Measurements from ENCODE around the gene TOX4. TPM values are rescaled to one million over a fixed set of nuclear protein-coding genes. Genes with fewer than 3 reads are reported as not detected.
"Not testable (repeated sequence)": the region's sequence is repeated elsewhere in the genome, so short reads cannot be mapped to it uniquely, and the experiment has no call there.

Gene TOX4
- total RNA-seq, 1 donor from 2014 or later: 16.6 TPM

DNA sequence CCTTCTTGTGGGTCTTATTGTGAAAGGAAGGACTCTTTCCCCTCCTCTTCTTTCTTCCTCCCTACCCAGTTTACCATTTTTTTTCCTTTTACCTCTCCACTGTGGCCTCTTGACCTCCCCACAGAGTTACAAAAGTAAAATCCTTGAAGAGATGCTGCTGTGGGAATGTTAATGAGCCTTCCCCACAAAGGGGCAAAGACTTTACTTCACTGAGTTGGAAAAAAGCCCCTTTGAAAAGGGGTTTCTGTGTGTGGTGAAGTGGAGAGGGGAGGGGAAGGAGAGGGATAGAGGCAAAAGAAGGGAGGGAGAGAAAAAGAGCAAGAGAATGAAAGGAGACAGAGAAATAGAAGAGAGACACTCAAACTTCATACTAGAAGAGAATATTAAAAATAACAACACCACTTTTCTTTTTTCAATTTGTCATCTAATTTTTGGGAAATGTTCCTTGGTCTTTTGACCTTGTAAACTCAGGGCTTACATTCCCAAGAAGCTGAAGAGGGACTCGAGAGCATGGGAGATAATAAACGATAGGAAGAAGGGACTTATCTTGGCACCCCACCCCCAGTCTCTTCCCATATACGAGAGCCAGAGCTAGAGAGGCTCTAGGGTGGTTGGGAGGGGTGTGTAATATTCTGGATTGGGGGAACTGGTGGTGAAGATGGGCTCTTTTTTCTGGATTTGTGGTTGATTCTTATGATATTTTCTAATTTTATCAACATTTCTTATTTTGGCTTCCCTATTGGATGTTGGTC is 62.4 kb downstream of the TOX4 start:
- Histone ChIP-seq H3K27me3 (ENCODE audit: control insufficient read depth, insufficient read depth, low read length) (peaks cover 12% of the 10 kb centered on the region), H3K36me3 (ENCODE audit: control insufficient read depth, insufficient read depth, low read length) (no peaks in the 10 kb centered on the region), H3K4me3 (ENCODE audit: low read depth, low read length) (no peak overlapping the region)
- no peak for FAIRE-seq
- TF ChIP-seq, protein P1, sequence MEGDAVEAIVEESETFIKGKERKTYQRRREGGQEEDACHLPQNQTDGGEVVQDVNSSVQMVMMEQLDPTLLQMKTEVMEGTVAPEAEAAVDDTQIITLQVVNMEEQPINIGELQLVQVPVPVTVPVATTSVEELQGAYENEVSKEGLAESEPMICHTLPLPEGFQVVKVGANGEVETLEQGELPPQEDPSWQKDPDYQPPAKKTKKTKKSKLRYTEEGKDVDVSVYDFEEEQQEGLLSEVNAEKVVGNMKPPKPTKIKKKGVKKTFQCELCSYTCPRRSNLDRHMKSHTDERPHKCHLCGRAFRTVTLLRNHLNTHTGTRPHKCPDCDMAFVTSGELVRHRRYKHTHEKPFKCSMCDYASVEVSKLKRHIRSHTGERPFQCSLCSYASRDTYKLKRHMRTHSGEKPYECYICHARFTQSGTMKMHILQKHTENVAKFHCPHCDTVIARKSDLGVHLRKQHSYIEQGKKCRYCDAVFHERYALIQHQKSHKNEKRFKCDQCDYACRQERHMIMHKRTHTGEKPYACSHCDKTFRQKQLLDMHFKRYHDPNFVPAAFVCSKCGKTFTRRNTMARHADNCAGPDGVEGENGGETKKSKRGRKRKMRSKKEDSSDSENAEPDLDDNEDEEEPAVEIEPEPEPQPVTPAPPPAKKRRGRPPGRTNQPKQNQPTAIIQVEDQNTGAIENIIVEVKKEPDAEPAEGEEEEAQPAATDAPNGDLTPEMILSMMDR (IDR thresholded peaks at IDR 0.05; ENCODE audit: insufficient read depth, low read length, severe bottlenecking): no peak
- no peak for DNase-seq (ENCODE audit: low read depth)

DNA sequence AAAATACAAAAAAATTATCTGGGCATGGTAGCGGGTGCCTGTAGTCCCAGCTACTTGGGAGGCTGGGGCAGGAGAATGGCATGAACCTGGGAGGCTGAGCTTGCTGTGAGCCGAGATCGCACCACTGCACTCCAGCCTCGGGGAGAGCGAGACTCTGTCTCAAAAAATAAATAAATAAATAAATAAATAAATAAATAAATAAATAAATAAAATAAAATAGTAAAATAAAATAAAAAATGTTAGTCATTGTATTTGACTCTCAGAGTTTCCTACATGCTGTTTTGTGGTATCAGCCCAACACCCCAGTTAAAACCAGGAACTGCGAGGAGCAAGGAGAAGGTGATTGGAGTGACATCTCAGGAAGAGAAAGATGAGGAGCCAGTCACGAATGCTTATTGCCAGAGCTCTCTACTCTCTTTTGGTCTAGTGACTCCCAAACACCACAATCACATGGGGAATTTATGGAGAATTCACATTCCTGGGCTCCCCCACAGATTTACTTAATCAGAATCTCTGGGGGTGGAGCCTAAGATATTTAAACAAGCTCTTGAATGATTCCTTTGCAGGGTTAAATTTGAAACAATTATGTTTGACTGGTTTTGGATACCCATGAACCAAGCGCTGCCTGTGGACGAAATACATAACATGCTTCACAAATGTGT is 64.5 kb downstream of the TOX4 start:
- Histone ChIP-seq H3K4me3 (ENCODE audit: low read depth, low read length) (no peak overlapping the region), H3K27me3 (ENCODE audit: control insufficient read depth, insufficient read depth, low read length) (peaks cover 4% of the 10 kb centered on the region), H3K36me3 (ENCODE audit: control insufficient read depth, insufficient read depth, low read length) (no peaks in the 10 kb centered on the region)
- DNase-seq (ENCODE audit: low read depth): no peak
- TF ChIP-seq, protein P1 (IDR thresholded peaks at IDR 0.05; ENCODE audit: insufficient read depth, low read length, severe bottlenecking): no peak
- FAIRE-seq: no peak

DNA sequence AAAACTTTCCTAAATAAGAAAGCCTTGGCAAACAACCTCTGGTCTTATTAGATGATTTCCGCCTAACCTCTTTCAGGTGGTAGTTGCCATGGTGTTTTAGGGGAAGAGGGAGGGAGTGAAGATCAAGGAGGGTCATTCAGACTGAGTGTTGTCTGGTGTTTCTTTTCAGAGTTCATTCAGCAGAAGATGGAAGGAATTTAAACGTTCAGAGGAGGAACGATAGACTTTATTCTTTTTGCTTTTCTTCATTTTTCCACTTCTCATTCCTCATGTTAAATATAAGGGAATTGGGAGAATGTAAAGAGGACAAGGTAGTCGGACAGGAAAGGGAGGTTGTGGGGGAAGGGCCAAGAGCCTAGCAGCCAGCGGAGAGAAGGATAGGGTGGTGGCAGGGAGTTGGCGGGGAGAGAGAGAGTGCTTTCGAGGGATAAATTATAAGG is 66.5 kb downstream of the TOX4 start:
- FAIRE-seq (no peak), DNase-seq (ENCODE audit: low read depth) (no peak)
- Histone ChIP-seq H3K4me3 (ENCODE audit: low read depth, low read length) (no peak overlapping the region), H3K36me3 (ENCODE audit: control insufficient read depth, insufficient read depth, low read length) (no peaks in the 10 kb centered on the region), H3K27me3 (ENCODE audit: control insufficient read depth, insufficient read depth, low read length) (no peaks in the 10 kb centered on the region)
- TF ChIP-seq, protein P1 (IDR thresholded peaks at IDR 0.05; ENCODE audit: insufficient read depth, low read length, severe bottlenecking): no peak

DNA sequence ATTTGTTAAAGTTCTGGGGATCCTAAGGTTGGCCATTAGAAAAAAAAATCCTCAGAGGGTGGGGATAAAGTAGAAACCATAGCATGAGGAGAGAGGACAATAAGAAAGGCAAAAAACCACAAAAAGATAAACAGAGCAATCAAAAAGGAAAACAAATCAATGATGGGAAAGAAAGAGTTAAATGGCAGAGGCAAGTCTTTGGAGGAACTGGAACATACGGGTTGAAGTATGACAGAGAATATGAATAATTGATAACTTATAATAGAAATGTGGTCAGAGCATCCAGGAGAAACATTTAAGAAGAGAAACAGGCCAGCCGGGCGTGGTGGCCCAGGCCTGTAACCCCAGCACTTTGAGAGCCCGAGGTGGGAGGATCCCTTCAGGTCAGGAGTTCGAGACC is 67.0 kb downstream of the TOX4 start:
- TF ChIP-seq, protein P1 (IDR thresholded peaks at IDR 0.05; ENCODE audit: insufficient read depth, low read length, severe bottlenecking): no peak
- DNase-seq (ENCODE audit: low read depth): no peak
- no peak for FAIRE-seq

DNA sequence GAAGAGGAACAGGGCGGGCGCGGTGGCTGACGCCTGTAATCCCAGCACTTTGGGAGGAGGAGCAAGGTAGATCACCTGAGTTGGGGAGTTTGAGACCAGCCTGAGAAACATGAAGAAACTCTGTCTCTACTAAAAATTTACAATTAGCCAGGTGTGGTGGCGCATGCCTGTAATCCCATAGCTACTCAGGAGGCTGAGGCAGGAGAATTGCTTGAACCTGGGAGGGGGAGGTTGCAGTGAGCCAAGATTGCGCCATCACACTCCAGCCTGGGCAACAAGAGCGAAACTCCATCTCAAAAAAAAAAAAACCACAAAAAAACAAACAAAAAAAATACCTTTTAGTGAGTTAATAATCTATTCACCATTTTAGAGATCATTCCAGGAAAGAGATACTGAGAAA is 67.6 kb downstream of the TOX4 start:
- H3K27me3 ChIP-seq (ENCODE audit: control insufficient read depth, insufficient read depth, low read length); FAIRE-seq; DNase-seq (ENCODE audit: low read depth); H3K4me3 ChIP-seq (ENCODE audit: low read depth, low read length); H3K36me3 ChIP-seq (ENCODE audit: control insufficient read depth, insufficient read depth, low read length): not testable (repeated sequence)

More for the DNA sequence above, 67.0 kb downstream of the TOX4 start:
- Histone ChIP-seq H3K27me3 (ENCODE audit: control insufficient read depth, insufficient read depth, low read length) (no peaks in the 10 kb centered on the region), H3K4me3 (ENCODE audit: low read depth, low read length) (no peak overlapping the region), H3K36me3 (ENCODE audit: control insufficient read depth, insufficient read depth, low read length) (no peaks in the 10 kb centered on the region)

Other genes starting within 250 kb of the TOX4 start
- gene HNRNPC, start 207.8 kb upstream of the TOX4 start, total RNA-seq: 870 and 967 TPM in 2 replicates
- not detected in 2 replicates for gene RPGRIP1, start 197.1 kb upstream of the TOX4 start, total RNA-seq
- 55.8 and 57.0 TPM in 2 replicates for gene SUPT16H, start 93.2 kb upstream of the TOX4 start, total RNA-seq
- gene CHD8, start 21.1 kb upstream of the TOX4 start, total RNA-seq: 29.7 and 41.1 TPM in 2 replicates
- gene RAB2B, start 236 bp upstream of the TOX4 start, total RNA-seq: 17.4 and 17.8 TPM in 2 replicates
- 34.3 and 53.2 TPM in 2 replicates for gene METTL3, start 34.1 kb downstream of the TOX4 start, total RNA-seq
- gene SALL2, start 49.2 kb downstream of the TOX4 start, total RNA-seq: under 0.01 and 0.13 TPM in 2 replicates
- gene OR10G3, start 102.9 kb downstream of the TOX4 start, total RNA-seq: not detected in 2 replicates
- not detected in 2 replicates for gene OR10G2, start 157.7 kb downstream of the TOX4 start, total RNA-seq
- not detected in 2 replicates for gene OR4E2, start 176.6 kb downstream of the TOX4 start, total RNA-seq
- gene OR4E1, start 196.6 kb downstream of the TOX4 start, total RNA-seq: under 0.01 TPM in 1 of 2 replicates, not detected in the other

All from bronchial epithelial cell (primary cell).